Measurements from ENCODE around the gene DND1.
A peak's percentile ranks its signal among the peaks of the same experiment; 100 is the strongest.
"Not testable (repeated sequence)": the region's sequence is repeated elsewhere in the genome, so short reads cannot be mapped to it uniquely, and the experiment has no call there.

The DND1 gene

DNA sequence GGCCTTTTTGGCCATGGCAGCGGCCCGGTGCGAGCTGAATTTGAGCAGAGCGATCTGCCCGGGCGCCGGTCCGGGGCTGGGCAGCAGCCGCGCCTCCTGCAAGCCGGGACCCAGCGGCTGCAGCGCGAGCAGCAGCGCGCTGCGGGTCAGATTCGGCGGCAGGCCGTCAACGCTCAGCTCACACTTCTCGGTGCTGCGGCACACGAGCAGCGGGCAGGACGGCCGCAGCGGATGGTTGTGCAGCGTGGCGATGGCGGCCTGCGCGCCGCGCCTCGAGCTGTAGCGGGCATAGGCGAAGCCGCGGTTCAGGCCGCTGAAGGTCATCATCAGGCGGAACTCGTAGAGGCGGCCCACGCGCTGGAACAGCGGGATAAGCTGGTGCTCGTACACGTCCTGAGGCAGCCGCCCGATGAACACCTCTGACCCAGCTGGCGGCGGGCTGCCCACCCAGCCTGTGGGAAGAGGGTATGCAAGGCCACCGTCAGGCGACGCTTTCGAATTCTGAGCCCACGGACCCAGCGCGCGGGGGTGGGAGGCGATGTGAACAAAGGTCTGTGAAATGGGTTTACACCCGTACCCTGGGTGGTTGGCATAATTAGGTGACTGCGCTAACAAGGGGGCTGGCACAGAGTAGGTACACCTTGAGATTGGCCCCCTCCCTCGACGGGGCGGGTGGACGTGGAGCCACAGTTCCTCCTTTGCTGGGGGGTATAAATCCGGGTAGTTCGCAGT lies 755 bp downstream of the DND1 start:
- H3K36me3 ChIP-seq (ENCODE audit: control insufficient read depth, insufficient read depth, low read length), result peaks cover 86% of the 10 kb centered on the region
- no peaks in the 10 kb centered on the region for H3K9me3 ChIP-seq (ENCODE audit: control insufficient read depth, low read length)
- H3K27ac ChIP-seq (ENCODE audit: low read depth, low read length, severe bottlenecking), result no peak overlapping the region
- WGBS, 2 experiments (ENCODE audit: insufficient coverage in 2 of 2), result 96 to 98% methylated on average over 69 to 70 of the region's 70 CpGs
- H3K4me1 ChIP-seq (ENCODE audit: control insufficient read depth, insufficient read depth, low read length, poor library complexity, severe bottlenecking), result no peaks in the 10 kb centered on the region
- H3K4me3 ChIP-seq (ENCODE audit: extremely low read depth, insufficient read depth, low read length, poor library complexity, severe bottlenecking), result no peak overlapping the region

DNA sequence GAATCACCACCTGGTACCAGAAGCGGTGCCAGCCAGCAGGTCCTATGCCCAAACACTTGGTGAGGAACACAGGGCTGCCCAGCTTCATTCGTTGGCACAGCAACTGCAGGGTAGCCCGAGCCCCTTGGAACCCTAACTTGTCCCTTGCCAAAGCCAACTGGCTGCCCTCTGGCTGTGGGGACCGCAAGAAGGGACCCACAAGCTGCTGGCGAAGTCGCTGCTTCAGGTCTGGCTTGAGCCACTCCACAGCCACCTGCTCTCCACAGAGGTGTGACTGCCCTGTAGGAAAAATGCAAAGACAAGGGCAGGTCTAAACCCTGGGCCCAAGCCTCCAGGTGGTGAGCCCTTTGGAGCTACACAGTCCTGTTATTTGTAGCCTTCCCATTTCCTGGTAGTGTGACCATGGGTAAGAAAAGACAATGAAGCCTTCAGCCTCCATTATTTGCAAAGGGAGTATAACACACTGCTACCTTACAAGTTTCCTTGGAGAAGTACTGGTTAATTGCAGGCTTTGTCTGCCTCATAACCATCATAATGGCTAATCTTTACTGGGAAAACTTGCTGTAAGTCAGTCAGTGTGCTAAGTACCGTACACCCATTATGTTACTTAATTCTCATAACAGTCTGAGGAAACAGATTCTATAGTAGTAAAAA lies 1.8 kb downstream of the DND1 start:
- WGBS, 2 experiments (ENCODE audit: insufficient coverage in 2 of 2), result 95 to 100% methylated on average over 3 of the region's 7 CpGs
- no peaks in the 10 kb centered on the region for H3K4me1 ChIP-seq (ENCODE audit: control insufficient read depth, insufficient read depth, low read length, poor library complexity, severe bottlenecking)
- H3K36me3 ChIP-seq (ENCODE audit: control insufficient read depth, insufficient read depth, low read length), result peaks cover 86% of the 10 kb centered on the region
- no peak overlapping the region for H3K27ac ChIP-seq (ENCODE audit: low read depth, low read length, severe bottlenecking)
- H3K9me3 ChIP-seq (ENCODE audit: control insufficient read depth, low read length), result no peaks in the 10 kb centered on the region
- no peak overlapping the region for H3K4me3 ChIP-seq (ENCODE audit: extremely low read depth, insufficient read depth, low read length, poor library complexity, severe bottlenecking)

DNA sequence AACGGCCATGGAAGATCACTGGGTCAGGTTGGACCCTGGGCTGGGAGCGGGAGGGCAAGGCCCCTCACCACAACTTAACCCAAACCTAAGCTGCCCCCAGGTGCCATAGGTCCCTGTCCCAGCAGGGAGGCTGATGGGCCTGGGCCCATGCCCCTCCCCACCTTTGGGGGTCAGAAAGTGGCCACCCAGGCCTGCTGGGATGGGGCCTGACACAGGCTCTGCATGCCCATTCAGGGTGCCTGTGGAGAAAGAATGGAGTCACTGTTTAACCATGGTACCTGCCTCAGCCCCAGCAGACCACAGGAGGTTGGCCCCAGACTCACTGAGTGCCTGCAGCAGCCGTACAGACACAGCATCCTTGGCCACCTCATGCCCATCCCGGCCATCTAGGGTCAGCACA lies 2.3 kb downstream of the DND1 start:
- H3K4me3 ChIP-seq (ENCODE audit: extremely low read depth, insufficient read depth, low read length, poor library complexity, severe bottlenecking); H3K27ac ChIP-seq (ENCODE audit: low read depth, low read length, severe bottlenecking); H3K9me3 ChIP-seq (ENCODE audit: control insufficient read depth, low read length); H3K4me1 ChIP-seq (ENCODE audit: control insufficient read depth, insufficient read depth, low read length, poor library complexity, severe bottlenecking): not testable (repeated sequence)
- WGBS, 2 experiments (ENCODE audit: insufficient coverage in 2 of 2), result 100% methylated on average over 1 of the region's 4 CpGs; no CpG with 5 or more reads in 1 of the 2 experiments
- peaks cover 84% of the 10 kb centered on the region for H3K36me3 ChIP-seq (ENCODE audit: control insufficient read depth, insufficient read depth, low read length)

DNA sequence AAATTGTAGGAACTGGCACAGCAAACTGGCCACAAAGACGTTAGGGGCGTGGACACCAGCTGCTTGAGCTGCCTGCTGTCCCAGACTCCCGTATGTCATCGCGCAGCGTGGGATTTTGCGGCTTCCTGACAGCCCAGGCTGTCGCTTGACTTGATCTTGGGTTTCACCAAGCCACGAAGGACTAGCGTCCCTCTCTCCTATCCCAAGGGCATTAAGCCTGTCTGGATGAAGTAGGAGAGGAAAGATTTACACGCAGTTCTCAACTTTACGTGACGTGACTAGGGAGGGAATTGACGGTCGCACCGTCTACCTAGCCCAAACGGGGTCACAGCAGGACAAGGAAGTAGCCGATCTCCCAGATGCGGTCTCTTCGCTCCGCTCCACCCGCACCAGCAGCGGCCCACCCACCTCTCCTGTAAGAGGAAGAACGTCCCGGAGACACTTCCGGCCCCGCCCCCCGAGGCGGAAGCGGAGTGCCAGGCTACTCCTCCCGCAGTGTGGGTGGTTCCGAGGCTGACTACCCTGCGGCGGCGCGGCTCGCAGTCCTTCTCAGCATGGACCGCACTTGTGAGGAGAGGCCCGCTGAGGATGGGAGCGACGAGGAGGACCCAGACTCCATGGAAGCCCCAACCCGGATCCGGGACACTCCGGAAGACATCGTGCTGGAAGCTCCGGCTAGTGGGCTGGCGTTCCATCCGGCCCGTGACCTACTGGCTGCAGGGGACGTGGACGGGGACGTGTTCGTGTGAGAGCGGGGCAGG lies 8.8 kb downstream of the DND1 start, which contains the start of gene WDR55:
Gene WDR55, plus strand, starts transcription at position 546 of the 761 bp plus-strand sequence. Its CDS starts 9 bp downstream, at position 555.
- H3K27ac ChIP-seq (ENCODE audit: low read depth, low read length, severe bottlenecking), result peak within 1 kb of the TSS; percentile 81
- H3K4me1 ChIP-seq (ENCODE audit: control insufficient read depth, insufficient read depth, low read length, poor library complexity, severe bottlenecking), result no peaks in the 10 kb centered on the region
- peaks cover 73% of the 10 kb centered on the region for H3K36me3 ChIP-seq (ENCODE audit: control insufficient read depth, insufficient read depth, low read length)
- no peaks in the 10 kb centered on the region for H3K9me3 ChIP-seq (ENCODE audit: control insufficient read depth, low read length)
- peak within 1 kb of the TSS; percentile 97 for H3K4me3 ChIP-seq (ENCODE audit: extremely low read depth, insufficient read depth, low read length, poor library complexity, severe bottlenecking)
- WGBS, 2 experiments (ENCODE audit: insufficient coverage in 2 of 2), result 1 to 2% methylated on average over 38 to 50 of the region's 54 CpGs

DNA sequence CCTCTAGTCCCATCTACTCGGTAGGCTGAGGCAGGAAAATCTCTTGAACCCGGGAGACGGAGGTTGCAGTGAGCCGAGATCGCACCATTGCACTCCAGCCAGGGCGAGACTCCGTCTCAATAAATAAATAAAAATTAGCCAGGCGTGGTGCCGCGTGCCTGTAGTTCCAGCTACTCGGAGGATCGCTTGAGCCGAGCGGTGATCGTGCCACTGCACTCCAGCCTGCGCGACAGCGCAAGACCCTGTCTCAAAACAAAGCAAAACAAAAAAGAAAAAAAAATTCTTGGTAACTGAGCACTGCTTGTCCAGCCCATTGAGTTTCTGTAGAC lies 9.4 kb downstream of the DND1 start:
- WGBS, 2 experiments (ENCODE audit: insufficient coverage in 2 of 2), result 81 to 84% methylated on average over 18 of the region's 18 CpGs
- H3K4me1 ChIP-seq (ENCODE audit: control insufficient read depth, insufficient read depth, low read length, poor library complexity, severe bottlenecking), result no peaks in the 10 kb centered on the region
- H3K27ac ChIP-seq (ENCODE audit: low read depth, low read length, severe bottlenecking), result peak overlapping the region; percentile 81
- peak overlapping the region; percentile 97 for H3K4me3 ChIP-seq (ENCODE audit: extremely low read depth, insufficient read depth, low read length, poor library complexity, severe bottlenecking)
- no peaks in the 10 kb centered on the region for H3K9me3 ChIP-seq (ENCODE audit: control insufficient read depth, low read length)
- peaks cover 72% of the 10 kb centered on the region for H3K36me3 ChIP-seq (ENCODE audit: control insufficient read depth, insufficient read depth, low read length)

DNA sequence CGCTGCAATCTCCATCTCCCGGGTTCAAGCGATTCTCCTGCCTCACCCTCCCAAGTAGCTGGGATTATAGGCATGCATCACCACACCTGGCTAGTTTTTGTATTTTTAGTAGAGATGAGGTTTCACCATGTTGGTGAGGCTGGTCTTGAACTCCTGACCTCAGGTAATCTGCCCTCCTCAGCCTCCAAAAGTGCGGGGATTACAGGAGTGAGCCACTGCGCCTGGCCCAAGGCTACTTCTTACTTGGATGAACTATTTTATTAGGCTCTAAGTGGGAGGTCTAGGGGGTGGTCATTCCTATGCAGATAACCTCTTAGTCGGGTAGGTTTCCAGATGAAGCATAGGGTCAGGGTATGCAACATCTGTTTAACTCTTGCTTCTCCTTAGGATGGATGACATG lies 13.0 kb downstream of the DND1 start:
- peaks cover 80% of the 10 kb centered on the region for H3K36me3 ChIP-seq (ENCODE audit: control insufficient read depth, insufficient read depth, low read length)
- not testable (repeated sequence) for H3K4me1 ChIP-seq (ENCODE audit: control insufficient read depth, insufficient read depth, low read length, poor library complexity, severe bottlenecking); H3K4me3 ChIP-seq (ENCODE audit: extremely low read depth, insufficient read depth, low read length, poor library complexity, severe bottlenecking); H3K9me3 ChIP-seq (ENCODE audit: control insufficient read depth, low read length); H3K27ac ChIP-seq (ENCODE audit: low read depth, low read length, severe bottlenecking)
- WGBS, 2 experiments (ENCODE audit: insufficient coverage in 2 of 2), result 100% methylated on average over 1 to 3 of the region's 6 CpGs

DNA sequence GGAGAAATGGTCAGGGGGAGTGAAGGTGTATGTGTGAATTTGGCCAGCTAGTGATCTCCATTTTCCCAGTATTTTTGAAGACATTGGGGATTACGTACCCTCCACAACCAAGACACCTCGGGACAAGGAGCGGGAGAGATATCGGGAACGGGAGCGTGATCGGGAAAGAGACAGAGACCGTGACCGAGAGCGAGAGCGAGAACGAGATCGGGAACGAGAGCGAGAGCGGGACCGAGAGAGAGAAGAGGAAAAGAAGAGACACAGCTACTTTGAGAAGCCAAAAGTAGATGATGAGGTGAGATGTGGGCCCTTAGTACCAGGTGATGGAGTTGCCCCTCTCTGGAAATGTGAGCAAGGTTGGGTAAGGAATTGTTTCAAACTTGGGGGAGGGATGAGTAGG lies 14.5 kb downstream of the DND1 start:
- WGBS, 2 experiments (ENCODE audit: insufficient coverage in 2 of 2), result 98 to 100% methylated on average over 9 to 16 of the region's 17 CpGs
- peaks cover 95% of the 10 kb centered on the region for H3K36me3 ChIP-seq (ENCODE audit: control insufficient read depth, insufficient read depth, low read length)

DNA sequence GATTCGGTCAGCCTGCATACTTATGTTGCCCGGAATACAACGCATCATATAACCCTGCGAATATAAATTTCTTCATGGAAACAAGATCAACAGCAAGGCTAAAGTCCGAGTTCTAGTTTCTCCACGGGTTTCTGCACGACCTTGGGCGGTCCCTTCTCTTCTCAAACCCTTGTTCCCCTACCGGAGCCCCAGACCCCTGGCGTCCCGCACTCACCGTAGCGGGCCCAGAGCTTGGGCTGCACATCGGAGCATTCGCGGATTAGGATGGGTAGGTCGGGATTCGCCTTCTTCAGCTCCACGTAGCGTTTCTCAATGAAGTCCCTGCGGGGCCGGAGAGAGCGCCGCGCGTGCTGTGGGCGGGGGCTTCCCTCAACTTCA lies 26.3 kb downstream of the DND1 start:
- Histone ChIP-seq H3K27ac (ENCODE audit: low read depth, low read length, severe bottlenecking) (peak overlapping the region; percentile 41), H3K4me3 (ENCODE audit: extremely low read depth, insufficient read depth, low read length, poor library complexity, severe bottlenecking) (peak overlapping the region; percentile 90), H3K9me3 (ENCODE audit: control insufficient read depth, low read length) (no peaks in the 10 kb centered on the region), H3K36me3 (ENCODE audit: control insufficient read depth, insufficient read depth, low read length) (peaks cover 59% of the 10 kb centered on the region), H3K4me1 (ENCODE audit: control insufficient read depth, insufficient read depth, low read length, poor library complexity, severe bottlenecking) (peaks cover 6% of the 10 kb centered on the region)
- WGBS, 2 experiments (ENCODE audit: insufficient coverage in 2 of 2), result 2 to 4% methylated on average over 27 of the region's 27 CpGs

More for the DNA sequence above, 14.5 kb downstream of the DND1 start:
- Histone ChIP-seq H3K27ac (ENCODE audit: low read depth, low read length, severe bottlenecking) (no peak overlapping the region), H3K9me3 (ENCODE audit: control insufficient read depth, low read length) (no peaks in the 10 kb centered on the region), H3K4me1 (ENCODE audit: control insufficient read depth, insufficient read depth, low read length, poor library complexity, severe bottlenecking) (no peaks in the 10 kb centered on the region), H3K4me3 (ENCODE audit: extremely low read depth, insufficient read depth, low read length, poor library complexity, severe bottlenecking) (no peak overlapping the region)

DNA sequence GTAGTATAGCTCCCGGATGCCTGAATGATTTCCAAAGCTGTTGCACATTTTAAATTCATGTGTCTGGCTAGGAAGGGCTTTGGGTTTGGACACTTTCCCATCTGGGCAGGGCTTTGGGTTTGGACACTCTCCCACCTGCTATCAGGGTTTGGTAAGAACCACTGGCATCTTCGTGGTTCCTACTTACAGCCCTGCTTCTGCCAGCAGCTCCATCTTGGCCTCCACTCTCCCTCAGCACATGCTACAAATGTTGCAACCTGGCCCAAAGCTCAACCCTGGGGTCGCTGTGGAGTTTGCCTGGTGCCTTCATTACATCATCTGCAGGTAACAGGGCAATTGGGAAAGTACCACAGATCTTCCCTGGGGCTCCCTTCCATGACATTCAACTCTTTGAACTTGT lies 30.7 kb downstream of the DND1 start:
- H3K4me3 ChIP-seq (ENCODE audit: extremely low read depth, insufficient read depth, low read length, poor library complexity, severe bottlenecking), result no peak overlapping the region
- WGBS, 2 experiments (ENCODE audit: insufficient coverage in 2 of 2), result 89 to 100% methylated on average over 2 to 3 of the region's 3 CpGs
- no peaks in the 10 kb centered on the region for H3K9me3 ChIP-seq (ENCODE audit: control insufficient read depth, low read length)
- peaks cover 36% of the 10 kb centered on the region for H3K36me3 ChIP-seq (ENCODE audit: control insufficient read depth, insufficient read depth, low read length)
- H3K27ac ChIP-seq (ENCODE audit: low read depth, low read length, severe bottlenecking), result no peak overlapping the region
- peaks cover 15% of the 10 kb centered on the region for H3K4me1 ChIP-seq (ENCODE audit: control insufficient read depth, insufficient read depth, low read length, poor library complexity, severe bottlenecking)

DNA sequence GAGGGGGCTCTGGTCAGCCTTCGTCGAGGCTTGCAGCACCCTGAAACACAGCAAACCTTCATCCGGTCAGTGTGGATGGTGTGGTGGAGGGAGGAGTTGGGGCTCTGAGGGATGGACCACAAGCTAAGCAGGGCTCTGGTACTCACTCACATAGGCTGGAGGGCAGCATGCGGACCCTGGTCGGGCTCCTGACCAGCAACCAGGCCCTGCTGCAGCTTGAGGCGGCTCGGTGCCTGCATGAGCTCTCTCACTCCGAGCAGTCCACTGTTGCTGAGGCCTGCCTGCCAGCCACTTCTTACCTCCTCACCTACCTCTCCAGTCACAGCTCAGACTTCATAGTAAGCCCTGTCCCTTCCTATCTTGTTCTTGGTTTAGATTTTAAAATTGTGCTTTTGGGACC lies 31.7 kb downstream of the DND1 start:
- Histone ChIP-seq H3K27ac (ENCODE audit: low read depth, low read length, severe bottlenecking) (no peak overlapping the region), H3K4me1 (ENCODE audit: control insufficient read depth, insufficient read depth, low read length, poor library complexity, severe bottlenecking) (peaks cover 15% of the 10 kb centered on the region), H3K4me3 (ENCODE audit: extremely low read depth, insufficient read depth, low read length, poor library complexity, severe bottlenecking) (no peak overlapping the region), H3K36me3 (ENCODE audit: control insufficient read depth, insufficient read depth, low read length) (peaks cover 36% of the 10 kb centered on the region), H3K9me3 (ENCODE audit: control insufficient read depth, low read length) (no peaks in the 10 kb centered on the region)
- whole genome bisulfite sequencing, 2 experiments (ENCODE audit: insufficient coverage in 2 of 2), result 91 to 100% methylated on average over 5 to 8 of the region's 8 CpGs

All from mesodermal cell (in vitro differentiated cells).